ENCODE data around the gene ACBD3. TPM values are rescaled to one million over a fixed set of nuclear protein-coding genes. Genes with fewer than 3 reads are reported as not detected.

Gene ACBD3
- total RNA-seq (2014; rRNA removed; shearing (Covaris generic)): 50.2 and 59.0 TPM in 2 replicates
- 22.4 and 23.5 TPM in 2 replicates for polyA plus RNA-seq (2014; cell fraction: nucleus; rRNA removed)

DNA sequence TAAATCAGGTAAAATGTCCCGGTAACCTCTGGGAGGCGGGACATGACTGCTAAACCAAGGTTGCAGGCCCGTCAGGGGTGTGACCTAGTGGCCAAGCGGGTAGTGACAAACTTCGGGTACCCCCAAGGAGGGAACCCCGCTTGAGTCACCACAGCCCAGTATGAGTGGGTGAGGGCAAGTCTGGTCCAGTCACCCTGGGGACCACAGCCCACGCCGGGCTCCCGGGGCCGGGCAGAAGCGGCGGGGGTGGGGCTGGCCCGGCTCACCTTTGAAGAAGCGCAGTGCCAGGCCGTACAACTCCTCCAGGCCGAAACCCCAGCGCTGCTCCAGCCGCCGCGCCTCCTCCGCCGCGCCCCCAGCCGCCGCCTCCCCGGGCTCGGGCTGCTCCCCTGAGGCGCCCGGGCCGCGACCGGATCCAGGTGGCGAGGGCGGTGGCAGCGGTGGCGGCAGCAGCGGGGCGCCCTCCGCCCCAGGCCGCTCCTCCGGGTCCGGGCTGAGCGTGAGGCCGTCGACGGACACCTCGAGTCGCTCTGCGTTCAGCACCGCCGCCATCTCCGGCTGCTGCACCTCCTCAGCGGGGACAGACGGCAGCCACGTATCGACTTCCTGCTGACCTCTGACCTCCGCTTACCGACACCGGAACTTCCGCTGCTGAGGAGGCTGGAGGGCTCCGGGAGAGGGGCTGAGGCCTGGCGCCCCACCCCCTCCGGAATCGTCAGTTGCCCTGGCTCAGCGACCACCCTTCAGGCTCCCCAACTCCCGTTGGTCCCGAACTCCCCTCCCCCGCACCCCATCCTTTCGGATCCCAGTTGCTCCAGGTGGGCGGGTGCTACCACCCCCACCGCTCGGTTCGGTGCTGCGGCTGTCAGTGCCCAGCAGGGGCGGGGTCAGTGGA is at the start of gene ACBD3:
ACBD3 (minus strand) TSS at position 618 of the 895 bp plus-strand sequence; CDS start at position 552, 66 bp downstream.
- DNase-seq (ENCODE audit: extremely low read depth, low read depth): peak; percentile 84

DNA sequence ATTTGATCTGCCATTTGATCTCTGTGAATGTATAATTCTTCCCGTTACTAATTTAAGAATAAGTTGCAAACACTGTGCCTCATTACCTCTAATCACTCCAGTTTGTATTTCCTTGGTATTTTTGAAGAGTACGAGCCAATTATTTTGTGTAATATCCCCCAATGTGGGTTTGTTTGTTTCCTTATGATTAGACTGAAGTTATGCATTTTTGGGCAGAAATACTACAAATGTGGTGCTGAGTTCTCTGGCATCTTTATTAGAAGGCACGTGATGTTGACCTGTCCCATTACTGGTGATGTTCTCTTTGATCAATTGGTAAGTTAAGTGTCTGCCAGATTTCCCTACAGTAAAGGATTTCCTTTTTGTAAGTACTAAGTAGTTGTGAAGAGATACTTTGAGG is 47.3 kb upstream of the ACBD3 start:
- no peak for DNase-seq (ENCODE audit: extremely low read depth, low read depth)

DNA sequence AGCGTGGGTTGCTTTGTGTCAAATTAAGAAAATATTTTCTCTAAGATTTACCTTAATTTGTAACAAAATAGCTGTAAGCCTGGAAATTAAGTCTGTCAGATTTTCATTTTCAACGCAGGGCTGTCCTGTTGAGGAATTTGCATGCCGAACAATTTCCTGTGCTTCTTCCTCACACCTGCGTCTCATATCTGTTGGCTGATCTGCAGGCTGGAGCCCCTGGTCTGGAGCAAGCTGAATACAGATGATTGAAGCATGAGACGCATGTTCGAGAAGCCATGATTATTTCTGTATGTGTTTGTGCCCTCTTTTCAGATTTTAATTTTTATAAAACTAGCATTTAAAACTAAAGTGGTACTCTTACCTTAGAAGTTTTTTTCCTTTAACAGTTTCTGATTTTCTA is 46.8 kb upstream of the ACBD3 start:
- DNase-seq (ENCODE audit: extremely low read depth, low read depth): no peak

DNA sequence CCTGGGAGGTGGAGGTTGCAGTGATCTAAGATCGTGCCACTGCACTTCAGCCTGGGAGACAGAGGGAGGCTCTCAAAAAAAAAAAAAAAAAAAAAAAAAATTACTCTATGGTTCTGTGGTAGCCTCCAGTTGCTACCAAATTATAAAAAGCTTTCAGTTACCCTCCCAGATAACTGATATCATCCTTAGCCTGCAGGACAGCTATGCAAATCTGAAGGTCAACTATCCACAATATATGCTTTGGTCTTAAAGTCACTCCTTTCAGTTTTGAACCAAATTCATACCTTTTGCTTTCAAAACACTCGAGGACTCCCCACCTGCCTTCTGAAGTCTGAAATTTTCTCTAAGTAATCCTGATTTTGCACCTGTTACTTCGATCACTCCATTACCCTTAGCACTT is 40.1 kb upstream of the ACBD3 start:
- no peak for DNase-seq (ENCODE audit: extremely low read depth, low read depth)

DNA sequence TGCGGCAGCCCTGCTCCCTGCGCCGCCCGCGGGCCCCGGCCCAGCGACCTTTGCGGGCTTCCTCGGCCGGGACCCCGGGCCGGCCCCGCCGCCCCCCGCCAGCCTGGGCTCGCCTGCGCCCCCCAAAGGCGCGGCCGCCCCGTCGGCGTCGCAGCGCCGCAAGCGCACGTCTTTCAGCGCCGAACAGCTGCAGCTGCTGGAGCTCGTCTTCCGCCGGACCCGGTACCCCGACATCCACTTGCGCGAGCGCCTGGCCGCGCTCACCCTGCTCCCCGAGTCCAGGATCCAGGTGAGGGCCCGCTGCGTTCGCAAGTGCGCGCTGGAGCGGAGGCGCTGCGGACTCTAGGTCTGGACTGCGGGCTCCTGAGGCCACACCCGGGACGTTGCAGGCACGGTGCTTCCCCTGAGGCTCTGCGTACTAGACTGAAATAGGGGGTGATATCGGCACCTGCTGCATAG is 37.3 kb upstream of the ACBD3 start:
- DNase-seq (ENCODE audit: extremely low read depth, low read depth): no peak

GRCh38 chr1:226223157-226223785 is 36.7 kb upstream of the ACBD3 start, which contains the start of gene MIXL1:
TSS of gene MIXL1 (plus strand) at chr1:226223664. CDS start at chr1:226223682, 18 bp downstream.
- no peak for DNase-seq (ENCODE audit: extremely low read depth, low read depth)

DNA sequence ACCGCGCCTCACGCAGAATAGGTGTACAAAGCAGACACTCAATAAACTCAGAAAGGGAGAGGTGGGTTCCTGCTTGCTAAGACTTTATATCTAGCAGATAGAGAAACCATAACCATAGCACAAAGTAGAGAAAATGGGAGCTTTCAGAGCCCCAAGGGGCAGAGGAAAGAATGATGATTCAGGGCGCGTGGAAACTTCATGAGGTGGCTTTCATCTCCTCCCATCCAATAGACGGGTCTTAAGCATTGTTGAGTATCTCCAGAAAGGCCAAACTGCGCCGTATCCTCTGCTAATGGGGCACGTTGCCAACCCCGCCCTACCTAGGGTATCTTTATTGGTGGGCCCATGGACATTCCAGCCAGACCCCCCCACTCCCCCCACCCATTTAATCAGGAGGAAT is 36.1 kb upstream of the ACBD3 start:
- DNase-seq (ENCODE audit: extremely low read depth, low read depth): no peak

DNA sequence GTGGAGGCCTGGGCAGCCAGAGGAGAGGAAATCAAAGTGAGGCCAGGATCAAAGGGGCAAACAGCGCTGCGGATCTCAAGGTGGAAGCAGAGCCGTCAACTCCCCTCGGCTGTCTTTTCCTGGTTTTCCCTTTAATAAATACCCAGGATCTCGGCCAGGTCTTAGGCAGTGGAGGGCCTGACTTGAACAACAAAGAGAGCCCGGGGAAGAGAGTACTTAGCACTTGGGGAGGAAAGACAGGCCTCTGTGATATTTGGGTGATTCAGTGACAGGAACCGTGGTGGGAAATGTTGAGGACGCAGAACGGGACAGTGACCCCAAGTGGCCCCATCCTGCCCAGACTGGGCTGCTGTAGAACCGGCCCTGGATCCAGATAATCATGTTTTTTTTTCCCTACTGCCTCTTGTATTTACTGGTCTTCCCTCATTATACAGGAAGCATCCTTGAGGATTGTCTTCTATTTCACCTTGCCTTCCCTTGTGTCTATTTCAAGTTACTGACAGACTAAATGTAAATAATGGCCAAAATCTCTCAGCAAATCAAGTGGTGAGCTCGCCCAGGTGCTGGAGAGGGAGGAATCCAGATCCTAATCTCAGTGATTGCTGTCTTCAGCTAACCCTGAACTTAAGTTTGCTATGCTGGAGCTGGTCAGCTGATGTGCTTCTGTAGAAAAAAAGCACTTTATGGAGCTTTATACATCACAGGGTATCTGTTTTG is 34.1 kb upstream of the ACBD3 start:
- no peak for DNase-seq (ENCODE audit: extremely low read depth, low read depth)

DNA sequence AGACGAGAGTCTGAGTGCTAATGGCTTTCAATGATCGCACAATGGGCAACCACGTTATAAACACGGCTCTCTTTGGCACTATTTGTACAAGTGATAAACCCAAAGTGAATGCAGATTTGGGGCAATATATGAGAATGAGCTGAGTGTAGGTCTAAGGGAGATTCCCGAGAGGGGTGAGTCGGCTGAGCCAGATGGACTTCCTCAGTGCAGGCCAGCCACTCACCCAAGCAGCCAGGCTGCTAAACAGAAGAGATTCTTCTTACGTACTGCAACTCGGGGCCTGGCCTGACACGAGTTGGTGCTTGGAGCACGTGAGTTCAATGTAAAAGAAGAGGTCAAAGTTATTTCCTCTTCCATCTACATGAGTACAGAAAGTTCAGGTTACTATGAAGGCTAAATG is 30.7 kb upstream of the ACBD3 start:
- no peak for DNase-seq (ENCODE audit: extremely low read depth, low read depth)

DNA sequence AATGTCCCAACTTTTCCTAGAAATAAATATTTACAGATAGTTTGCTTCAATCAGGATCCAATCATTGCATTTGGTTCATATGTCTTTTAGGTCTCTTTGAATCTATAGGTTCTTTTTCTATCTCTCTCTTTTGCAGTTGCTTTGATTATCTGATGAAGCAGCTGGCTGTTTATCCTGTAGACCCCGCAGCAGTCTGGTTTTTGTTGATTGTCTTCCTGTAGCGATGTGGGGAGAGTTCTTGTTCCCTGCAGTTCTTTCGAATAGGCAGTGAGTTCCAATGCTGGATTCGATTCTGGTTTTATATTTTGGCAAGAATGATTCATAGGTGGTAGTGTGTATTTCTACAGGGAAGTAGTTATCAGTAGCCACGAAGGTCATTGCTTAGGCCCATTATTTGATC is 29.5 kb upstream of the ACBD3 start:
- DNase-seq (ENCODE audit: extremely low read depth, low read depth): no peak

DNA sequence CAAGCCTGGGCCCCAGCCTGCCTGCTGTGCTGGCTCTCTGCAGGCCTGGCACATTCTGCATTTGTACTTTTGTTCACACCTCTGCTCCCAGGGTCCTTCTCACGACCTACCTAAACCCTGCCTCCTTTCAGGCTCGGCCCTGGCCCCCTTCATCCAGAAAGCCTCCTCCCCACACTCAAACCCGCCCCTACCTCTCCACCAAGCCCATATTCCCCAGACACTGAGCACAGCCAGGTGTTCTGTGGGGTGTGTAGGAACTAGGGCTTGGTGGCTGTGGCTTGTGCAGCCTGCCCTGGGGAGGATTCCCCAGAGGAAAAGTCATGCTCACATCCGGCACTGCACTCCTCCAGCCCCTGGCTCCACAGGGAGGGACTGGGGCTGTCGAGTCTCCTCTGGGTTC is 28.7 kb upstream of the ACBD3 start:
- no peak for DNase-seq (ENCODE audit: extremely low read depth, low read depth)

GRCh38 chr1:226212545-226212944 is 26.0 kb upstream of the ACBD3 start:
- no peak for DNase-seq (ENCODE audit: extremely low read depth, low read depth)

DNA sequence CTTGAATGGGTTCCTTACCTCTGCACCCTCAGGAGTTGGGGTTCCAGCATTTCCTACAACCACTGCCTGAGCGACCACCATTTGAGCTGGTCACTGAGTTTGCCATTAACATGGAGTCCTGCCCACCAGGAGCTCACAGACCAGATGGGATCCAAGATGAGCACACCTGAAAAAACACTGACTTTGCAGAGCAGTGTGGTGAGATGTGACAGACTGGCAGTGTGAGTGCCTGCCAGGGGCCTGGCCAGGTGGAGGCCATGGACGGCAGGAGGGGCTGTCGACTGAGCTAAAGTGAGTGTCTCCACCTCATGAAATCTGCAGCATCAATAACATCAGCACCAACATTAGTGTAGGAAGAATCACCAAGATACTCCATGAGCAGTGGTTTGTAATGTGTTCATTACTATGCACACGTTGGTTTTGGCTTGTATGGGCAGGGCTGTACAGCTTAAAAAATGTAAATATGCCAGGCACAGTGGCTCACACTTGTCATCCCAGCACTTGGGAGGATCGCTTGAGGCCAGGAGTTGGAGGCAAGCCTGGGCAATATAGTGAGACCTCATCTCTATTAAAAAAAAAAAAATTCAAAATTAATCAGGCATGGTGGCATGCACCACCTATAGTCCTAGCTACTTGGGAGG is 24.8 kb upstream of the ACBD3 start:
- DNase-seq (ENCODE audit: extremely low read depth, low read depth): no peak

DNA sequence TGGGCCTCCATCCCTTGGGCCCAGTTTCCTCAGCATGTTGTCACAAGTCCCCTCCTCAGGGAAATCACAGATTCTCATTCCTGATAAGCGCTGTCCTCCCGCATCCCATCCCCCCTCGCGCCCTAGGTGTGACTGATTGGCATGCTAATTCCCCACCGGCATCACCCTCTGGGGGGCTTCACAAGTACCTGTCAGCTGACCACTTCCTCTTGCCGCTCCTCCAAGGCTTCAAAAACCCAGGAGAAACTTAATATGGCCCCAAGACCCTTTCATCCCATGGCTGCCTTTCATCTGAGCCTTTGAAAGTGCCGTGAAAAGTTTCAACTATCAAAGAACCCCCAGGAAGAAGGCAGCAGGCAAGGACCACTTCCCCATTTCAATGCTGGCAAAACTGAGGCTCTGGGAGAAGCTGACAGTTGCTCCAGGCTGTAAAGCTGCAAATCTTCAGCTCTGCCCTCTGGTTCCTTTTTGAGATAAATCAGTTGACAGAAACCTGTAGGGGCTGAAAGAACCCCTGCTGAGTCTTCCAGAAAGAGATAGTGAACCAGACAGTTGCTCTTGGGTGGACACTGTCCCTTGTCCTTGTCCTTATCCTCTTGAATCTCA is 24.1 kb upstream of the ACBD3 start:
- DNase-seq (ENCODE audit: extremely low read depth, low read depth): no peak

DNA sequence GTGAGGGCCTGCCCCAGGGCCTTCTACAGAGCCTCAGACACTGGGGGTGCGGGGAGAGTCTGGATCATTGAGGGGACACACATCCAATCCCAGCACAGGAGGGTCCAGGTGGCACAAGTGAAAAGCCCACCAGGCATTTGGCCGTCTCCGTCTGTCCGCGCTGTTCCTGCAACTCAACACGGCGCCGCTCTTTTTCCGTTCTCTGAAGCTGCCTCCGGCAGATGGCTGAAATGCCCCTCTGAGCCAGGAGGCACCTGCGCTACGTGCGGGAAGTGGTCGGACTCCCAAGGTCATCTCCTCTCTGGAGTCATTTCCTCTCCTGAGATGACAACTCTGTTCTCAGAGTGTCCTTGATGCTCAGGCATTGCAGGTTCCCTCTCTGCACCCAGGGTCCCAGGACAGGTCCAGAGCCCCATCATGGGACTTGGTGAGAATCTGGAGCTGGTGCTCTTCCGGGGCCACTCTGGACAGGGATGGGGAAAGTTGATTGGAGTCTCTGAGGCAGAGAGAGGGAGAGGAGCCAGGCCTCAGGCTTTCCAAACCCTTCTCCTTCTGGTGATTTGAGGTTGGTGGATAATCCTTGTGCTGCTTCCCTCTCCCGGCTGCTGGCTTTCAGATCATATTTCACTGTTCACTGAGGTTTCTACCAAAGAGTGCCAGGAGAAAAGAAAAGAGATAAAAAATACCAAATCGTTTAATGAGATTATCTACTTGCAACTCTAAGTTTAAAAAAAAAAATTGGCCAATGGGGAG is 22.9 kb upstream of the ACBD3 start:
- no peak for DNase-seq (ENCODE audit: extremely low read depth, low read depth)

- DNase-seq (ENCODE audit: extremely low read depth, low read depth): no peak
Observed at GRCh38 chr1:226207048-226207447, 20.5 kb upstream of the ACBD3 start.

GRCh38 chr1:226204198-226204597 is 17.7 kb upstream of the ACBD3 start:
- no peak for DNase-seq (ENCODE audit: extremely low read depth, low read depth)

GRCh38 chr1:226203655-226204054 is 17.1 kb upstream of the ACBD3 start:
- DNase-seq (ENCODE audit: extremely low read depth, low read depth): no peak

GRCh38 chr1:226203240-226203639 is 16.7 kb upstream of the ACBD3 start:
- no peak for DNase-seq (ENCODE audit: extremely low read depth, low read depth)

All from NCI-H460 (cell line).